Measurements from ENCODE around the gene ERG. TPM values are rescaled to one million over a fixed set of nuclear protein-coding genes. Genes with fewer than 3 reads are reported as not detected.

Gene ERG
- total and polyA plus RNA-seq, 2 of the 13 experiments (the other 11 are each of a cell fraction or from before 2014, with no cell fraction given), result not detected

DNA sequence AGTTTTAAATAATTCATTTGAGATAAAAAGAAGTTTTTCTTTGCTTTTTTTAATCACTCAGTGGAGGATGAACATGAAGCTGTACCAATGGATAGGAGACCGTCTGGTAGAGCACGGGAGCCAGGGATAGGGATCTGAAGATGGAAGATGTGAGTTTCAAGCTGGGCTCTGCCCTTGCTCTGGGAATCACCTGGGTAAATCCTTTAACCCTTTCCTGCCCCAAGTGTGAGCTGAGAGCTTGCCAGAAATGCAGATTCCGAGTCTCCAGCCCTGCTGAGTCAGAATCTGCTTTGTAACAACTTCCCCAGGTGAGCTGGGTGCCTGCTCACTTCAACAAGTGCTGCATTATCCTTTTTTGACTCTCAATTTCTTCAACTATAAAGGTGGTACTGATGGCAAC, 44.1 kb downstream of the ERG start:
- CTCF ChIA-PET (ENCODE audit: low intra/inter-chr PET ratio, low total read pairs), result no interaction called here
- WGBS (ENCODE audit: low lambda C conversion rate), result 2% methylated on average over 3 of the region's 3 CpGs
- POLR2A ChIA-PET, result no interaction called here
- Histone ChIP-seq H3K4me1 (ENCODE audit: insufficient read depth, low read length) (no peaks in the 10 kb centered on the region), H3K9me3 (ENCODE audit: low read length) (no peaks in the 10 kb centered on the region), H2AFZ (ENCODE audit: low read length) (no peak overlapping the region), H3K4me3 (replicated peaks in 1 of 3; ENCODE audit: insufficient read depth in 1 of 3, low read depth in 2 of 3, low read length in 3 of 3) (no peak overlapping the region), H3K27ac (ENCODE audit: extremely low read length, insufficient read depth, low read length) (no peak overlapping the region), H4K20me1 (ENCODE audit: insufficient read depth, low read length) (no peaks in the 10 kb centered on the region), H3K4me2 (ENCODE audit: low read depth, low read length) (no peak overlapping the region), H3K79me2 (ENCODE audit: insufficient read depth, low read length) (no peaks in the 10 kb centered on the region), H3K36me3 (replicated peaks in 1 of 2; ENCODE audit: control insufficient read depth in 1 of 2, insufficient read depth in 2 of 2, low read length in 2 of 2) (no peaks in the 10 kb centered on the region), H3K27me3 (ENCODE audit: control insufficient read depth in 1 of 2, insufficient read depth in 2 of 2, low read length in 2 of 2) (no peaks in the 10 kb centered on the region; a peak in 1 of 5 replicates), H3K9ac (ENCODE audit: insufficient read depth, low read depth, low read length) (no peak overlapping the region)
- TF ChIP-seq RXRA (CRISPR knock-in tag; IDR thresholded peaks at IDR 0.05) (no peak), ZNF772 (CRISPR knock-in tag; IDR thresholded peaks at IDR 0.05) (no peak), NR2C2 (CRISPR knock-in tag; IDR thresholded peaks at IDR 0.05; ENCODE audit: borderline replicate concordance) (no peak), GATAD1 (CRISPR knock-in tag; IDR thresholded peaks at IDR 0.05) (no peak), NFYC (CRISPR knock-in tag; IDR thresholded peaks at IDR 0.05) (no peak), ATF5 (CRISPR knock-in tag; IDR thresholded peaks at IDR 0.05; ENCODE audit: low read depth) (no peak), TBX3 (IDR thresholded peaks at IDR 0.05; ENCODE audit: borderline replicate concordance) (no peak), ZSCAN9 (CRISPR knock-in tag; IDR thresholded peaks at IDR 0.05; ENCODE audit: borderline replicate concordance) (no peak), ARNT2 (CRISPR knock-in tag; IDR thresholded peaks at IDR 0.05; ENCODE audit: low read depth) (no peak), HOXD1 (CRISPR knock-in tag; IDR thresholded peaks at IDR 0.05) (no peak), TBL1XR1 (IDR thresholded peaks at IDR 0.05; ENCODE audit: borderline replicate concordance, low read length, partially characterized antibody) (no peak), NFE2L2 (IDR thresholded peaks at IDR 0.05; ENCODE audit: low read length) (no peak), CERS6 (CRISPR knock-in tag; IDR thresholded peaks at IDR 0.05) (no peak), IKZF1 (IDR thresholded peaks at IDR 0.05) (no peak), STAT5B (CRISPR knock-in tag; IDR thresholded peaks at IDR 0.05) (no peak)
- TF ChIP-seq, protein P1, sequence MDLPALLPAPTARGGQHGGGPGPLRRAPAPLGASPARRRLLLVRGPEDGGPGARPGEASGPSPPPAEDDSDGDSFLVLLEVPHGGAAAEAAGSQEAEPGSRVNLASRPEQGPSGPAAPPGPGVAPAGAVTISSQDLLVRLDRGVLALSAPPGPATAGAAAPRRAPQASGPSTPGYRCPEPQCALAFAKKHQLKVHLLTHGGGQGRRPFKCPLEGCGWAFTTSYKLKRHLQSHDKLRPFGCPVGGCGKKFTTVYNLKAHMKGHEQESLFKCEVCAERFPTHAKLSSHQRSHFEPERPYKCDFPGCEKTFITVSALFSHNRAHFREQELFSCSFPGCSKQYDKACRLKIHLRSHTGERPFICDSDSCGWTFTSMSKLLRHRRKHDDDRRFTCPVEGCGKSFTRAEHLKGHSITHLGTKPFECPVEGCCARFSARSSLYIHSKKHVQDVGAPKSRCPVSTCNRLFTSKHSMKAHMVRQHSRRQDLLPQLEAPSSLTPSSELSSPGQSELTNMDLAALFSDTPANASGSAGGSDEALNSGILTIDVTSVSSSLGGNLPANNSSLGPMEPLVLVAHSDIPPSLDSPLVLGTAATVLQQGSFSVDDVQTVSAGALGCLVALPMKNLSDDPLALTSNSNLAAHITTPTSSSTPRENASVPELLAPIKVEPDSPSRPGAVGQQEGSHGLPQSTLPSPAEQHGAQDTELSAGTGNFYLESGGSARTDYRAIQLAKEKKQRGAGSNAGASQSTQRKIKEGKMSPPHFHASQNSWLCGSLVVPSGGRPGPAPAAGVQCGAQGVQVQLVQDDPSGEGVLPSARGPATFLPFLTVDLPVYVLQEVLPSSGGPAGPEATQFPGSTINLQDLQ (CRISPR knock-in tag; IDR thresholded peaks at IDR 0.05), result no peak
- BruUV-seq (replicated peaks), result no TSS peak
- no peak for ATAC-seq
- DNase-seq (ENCODE audit: low spot score), result no peak
- intact Hi-C loops (cut with micrococcal nuclease; ENCODE audit: unreplicated experiment) (no loop called here), in situ Hi-C loops (cut with HindIII; ENCODE audit: extremely low pct_ligation_motif_present, low pct_unique_long_range_greater_than_20kb) (no loop called here)
- FAIRE-seq, result no peak

All from HepG2 (cell line).